ENCODE data around the gene ACSL6.

Gene ACSL6

DNA sequence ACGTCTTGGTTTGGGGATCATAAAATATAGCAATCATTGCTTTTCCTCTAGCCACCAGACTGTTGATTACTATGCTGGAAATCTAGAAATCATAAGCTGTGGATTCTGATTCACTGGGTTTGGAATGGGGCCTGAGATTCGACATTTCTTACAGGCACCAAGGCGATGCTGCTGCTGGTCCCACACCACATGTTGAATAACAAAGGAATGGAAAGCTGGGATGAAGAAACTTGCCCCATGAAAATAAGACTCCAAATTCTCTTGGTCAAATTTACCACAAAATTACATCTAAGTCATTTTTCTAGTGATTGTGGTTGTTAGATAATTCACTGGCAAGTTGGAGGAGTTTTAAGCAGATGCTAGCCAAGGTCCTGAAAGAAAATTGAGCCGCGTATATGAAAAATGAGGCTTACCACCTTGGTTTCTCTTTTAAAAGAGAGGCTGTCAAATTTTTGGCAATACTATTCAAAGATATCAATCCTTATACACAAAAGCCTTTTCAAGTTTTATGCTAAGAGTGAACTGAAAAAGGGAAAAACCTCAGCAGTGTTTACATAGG, 43.0 kb downstream of the ACSL6 start:
- H3K27me3 Mint-ChIP-seq = no peaks in the 10 kb centered on the region
- H3K36me3 Mint-ChIP-seq (ENCODE audit: insufficient read depth) = peaks cover 28% of the 10 kb centered on the region
- ATAC-seq (replicated peaks) (no peak), DNase-seq (no peak)
- H3K4me1 Mint-ChIP-seq (ENCODE audit: low read depth in 2 of 2) = peaks cover 8 to 21% of the 10 kb centered on the region in 2 donors
- H3K27ac Mint-ChIP-seq = peak overlapping the region in 1 of 2 donors; percentile 20
- no peaks in the 10 kb centered on the region for H3K9me3 Mint-ChIP-seq
- no peak overlapping the region for H3K4me3 Mint-ChIP-seq

GRCh38 chr5:131966551-131966950, 44.9 kb downstream of the ACSL6 start:
- Mint-ChIP-seq H3K27me3 (no peaks in the 10 kb centered on the region), H3K4me3 (no peak overlapping the region), H3K9me3 (no peaks in the 10 kb centered on the region)

GRCh38 chr5:131965826-131966415, 45.5 kb downstream of the ACSL6 start:
- DNase-seq (no peak), ATAC-seq (replicated peaks) (no peak)
- H3K9me3 Mint-ChIP-seq = no peaks in the 10 kb centered on the region
- peaks cover 31% of the 10 kb centered on the region for H3K36me3 Mint-ChIP-seq (ENCODE audit: insufficient read depth)
- peaks cover 3 to 4% of the 10 kb centered on the region in 2 donors for H3K4me1 Mint-ChIP-seq (ENCODE audit: low read depth in 2 of 2)
- H3K27me3 Mint-ChIP-seq = no peaks in the 10 kb centered on the region
- no peak overlapping the region for H3K4me3 Mint-ChIP-seq
- H3K27ac Mint-ChIP-seq = peak overlapping the region in 1 of 2 donors; percentile 15

More at GRCh38 chr5:131966551-131966950, 44.9 kb downstream of the ACSL6 start:
- H3K36me3 Mint-ChIP-seq (ENCODE audit: insufficient read depth) = peaks cover 29% of the 10 kb centered on the region
- peak overlapping the region in 1 of 2 donors; percentile 23 for H3K27ac Mint-ChIP-seq
- DNase-seq = no peak
- ATAC-seq (replicated peaks) = no peak
- peaks cover 3 to 4% of the 10 kb centered on the region in 2 donors for H3K4me1 Mint-ChIP-seq (ENCODE audit: low read depth in 2 of 2)

DNA sequence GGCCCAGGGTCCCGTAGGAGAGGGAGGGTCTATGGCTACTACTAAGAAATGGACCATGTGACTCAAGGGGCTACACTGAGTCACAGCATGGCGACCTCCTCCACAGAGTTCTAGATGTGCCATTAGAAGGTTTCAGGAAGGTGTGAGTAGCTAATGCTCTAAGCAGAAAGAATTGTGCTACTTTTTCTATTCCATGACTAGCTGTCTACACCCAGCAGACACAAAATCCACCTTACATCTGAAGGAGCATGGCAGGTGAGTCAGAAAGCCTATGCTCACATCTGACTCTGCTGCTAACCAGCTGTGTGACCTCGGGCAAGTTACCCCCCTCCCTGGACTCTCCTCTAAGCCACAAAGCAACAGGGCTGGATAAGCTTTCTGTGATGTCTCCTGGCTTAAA, 51.6 kb downstream of the ACSL6 start:
- Mint-ChIP-seq H3K4me3 (no peak overlapping the region), H3K36me3 (ENCODE audit: insufficient read depth) (peaks cover 28% of the 10 kb centered on the region), H3K27ac (peak overlapping the region in 1 of 2 donors; percentile 13), H3K9me3 (no peaks in the 10 kb centered on the region), H3K4me1 (ENCODE audit: low read depth in 2 of 2) (peaks cover 0 to 3% of the 10 kb centered on the region in 2 donors), H3K27me3 (no peaks in the 10 kb centered on the region)
- DNase-seq (no peak), ATAC-seq (replicated peaks) (no peak)

DNA sequence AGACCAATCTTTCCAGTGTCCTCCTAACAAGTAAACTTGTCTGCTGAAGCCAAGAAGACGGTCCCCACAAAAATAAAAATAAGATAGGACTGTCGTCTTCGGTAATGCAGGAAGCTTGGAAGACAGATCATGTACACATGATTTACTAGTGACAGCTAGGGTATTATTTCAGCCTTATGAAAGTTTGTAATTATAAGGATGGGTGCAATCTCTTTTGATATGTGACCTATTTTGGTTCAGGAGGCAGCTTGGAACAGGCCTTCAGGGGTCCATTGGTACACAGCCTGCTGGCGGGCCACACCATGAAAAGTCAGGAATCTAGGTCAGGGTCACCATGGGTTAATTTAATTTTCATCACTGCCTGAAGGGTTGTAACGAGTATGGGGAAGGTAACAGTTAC, 52.3 kb downstream of the ACSL6 start:
- no peak for ATAC-seq (replicated peaks)
- Mint-ChIP-seq H3K27ac (peak overlapping the region in 1 of 2 donors; percentile 8), H3K4me1 (ENCODE audit: low read depth in 2 of 2) (peaks cover 0 to 3% of the 10 kb centered on the region in 2 donors), H3K4me3 (no peak overlapping the region), H3K27me3 (no peaks in the 10 kb centered on the region), H3K9me3 (no peaks in the 10 kb centered on the region), H3K36me3 (ENCODE audit: insufficient read depth) (peaks cover 28% of the 10 kb centered on the region)
- DNase-seq = no peak

DNA sequence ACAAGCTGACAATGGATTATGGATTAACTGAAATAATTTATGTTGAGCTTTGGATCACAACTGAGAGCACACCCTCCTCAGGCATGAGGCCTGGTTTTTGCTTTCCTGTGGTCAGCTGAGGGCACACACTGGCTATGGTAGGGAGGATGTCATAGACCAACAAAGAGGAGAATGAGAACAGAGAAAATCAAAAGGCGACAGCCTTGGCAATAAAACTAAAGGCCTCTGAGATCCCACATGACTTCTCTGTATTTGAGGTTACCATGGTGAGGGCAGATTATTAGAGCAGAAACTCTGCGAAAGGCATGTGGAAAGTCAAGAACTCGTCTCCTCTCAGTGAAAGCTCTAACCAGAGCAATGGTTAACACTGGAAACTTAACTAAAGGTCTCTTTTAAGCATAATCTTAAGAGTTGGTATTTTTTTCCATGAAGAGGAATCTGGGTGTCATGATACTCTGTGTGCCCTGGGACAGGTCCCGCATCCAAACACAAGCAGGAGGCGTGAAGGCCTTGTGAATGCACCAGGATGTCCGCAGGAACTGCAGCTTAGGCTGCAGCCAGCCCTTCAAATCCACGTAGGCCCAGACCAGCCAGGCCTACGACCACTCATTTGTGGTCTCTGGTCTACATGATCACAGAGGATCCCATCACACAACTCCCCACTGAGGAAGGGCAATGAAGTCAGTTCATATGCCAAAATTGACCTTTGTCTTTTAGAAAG, 53.6 kb downstream of the ACSL6 start:
- peak overlapping the region in 1 of 2 donors; percentile 38 for H3K27ac Mint-ChIP-seq
- H3K4me1 Mint-ChIP-seq (ENCODE audit: low read depth in 2 of 2) = peaks cover 0 to 3% of the 10 kb centered on the region in 2 donors
- no peaks in the 10 kb centered on the region for H3K9me3 Mint-ChIP-seq
- ATAC-seq (replicated peaks) (no peak), DNase-seq (no peak)
- H3K36me3 Mint-ChIP-seq (ENCODE audit: insufficient read depth) = peaks cover 31% of the 10 kb centered on the region
- H3K27me3 Mint-ChIP-seq = no peaks in the 10 kb centered on the region
- H3K4me3 Mint-ChIP-seq = no peak overlapping the region

- H3K4me3 Mint-ChIP-seq = no peak overlapping the region
- ATAC-seq (replicated peaks) = no peak
Observed at GRCh38 chr5:131953969-131954368, 57.5 kb downstream of the ACSL6 start.

GRCh38 chr5:131952301-131952857, 59.1 kb downstream of the ACSL6 start:
- Mint-ChIP-seq H3K27ac (no peak overlapping the region), H3K27me3 (no peaks in the 10 kb centered on the region), H3K4me3 (no peak overlapping the region), H3K9me3 (no peaks in the 10 kb centered on the region), H3K4me1 (ENCODE audit: low read depth in 2 of 2) (peaks cover 0 to under 1% of the 10 kb centered on the region in 2 donors), H3K36me3 (ENCODE audit: insufficient read depth) (peaks cover 15% of the 10 kb centered on the region)
- DNase-seq (no peak), ATAC-seq (replicated peaks) (no peak)

More at GRCh38 chr5:131953969-131954368, 57.5 kb downstream of the ACSL6 start:
- no peak for DNase-seq
- H3K9me3 Mint-ChIP-seq = no peaks in the 10 kb centered on the region
- H3K27me3 Mint-ChIP-seq = no peaks in the 10 kb centered on the region
- no peak overlapping the region for H3K27ac Mint-ChIP-seq
- H3K36me3 Mint-ChIP-seq (ENCODE audit: insufficient read depth) = peaks cover 24% of the 10 kb centered on the region
- peaks cover 0 to 3% of the 10 kb centered on the region in 2 donors for H3K4me1 Mint-ChIP-seq (ENCODE audit: low read depth in 2 of 2)

- no peaks in the 10 kb centered on the region for H3K27me3 Mint-ChIP-seq
- H3K4me3 Mint-ChIP-seq = no peak overlapping the region
- peaks cover 10% of the 10 kb centered on the region for H3K36me3 Mint-ChIP-seq (ENCODE audit: insufficient read depth)
- no peak for DNase-seq
- no peak overlapping the region for H3K27ac Mint-ChIP-seq
- no peaks in the 10 kb centered on the region for H3K9me3 Mint-ChIP-seq
- ATAC-seq (replicated peaks) = no peak
- no peaks in the 10 kb centered on the region for H3K4me1 Mint-ChIP-seq (ENCODE audit: low read depth in 2 of 2)
Observed at GRCh38 chr5:131950706-131951105, 60.8 kb downstream of the ACSL6 start.

DNA sequence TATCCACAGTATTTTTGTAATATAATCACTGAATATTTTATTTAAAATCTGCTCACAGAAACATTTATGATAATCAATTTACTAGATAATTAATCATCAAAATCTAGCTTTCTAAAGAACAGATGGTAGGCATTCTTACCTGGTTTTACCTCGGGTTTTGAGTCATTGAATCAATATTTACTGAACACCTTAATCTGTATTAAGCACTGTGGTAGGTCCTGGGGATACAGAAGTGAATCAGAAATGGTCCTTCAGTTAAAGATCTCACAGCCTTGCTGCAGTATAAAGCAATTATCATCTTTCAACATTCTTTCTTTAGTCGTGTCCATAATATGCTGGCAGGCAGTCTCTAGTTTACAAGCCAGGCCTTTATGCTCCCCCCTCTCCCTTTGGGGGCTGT, 64.0 kb downstream of the ACSL6 start:
- H3K9me3 Mint-ChIP-seq = no peaks in the 10 kb centered on the region
- no peak overlapping the region for H3K27ac Mint-ChIP-seq
- ATAC-seq (replicated peaks) (no peak), DNase-seq (no peak)
- H3K4me3 Mint-ChIP-seq = no peak overlapping the region
- no peaks in the 10 kb centered on the region for H3K4me1 Mint-ChIP-seq (ENCODE audit: low read depth in 2 of 2)
- no peaks in the 10 kb centered on the region for H3K27me3 Mint-ChIP-seq
- H3K36me3 Mint-ChIP-seq (ENCODE audit: insufficient read depth) = no peaks in the 10 kb centered on the region

DNA sequence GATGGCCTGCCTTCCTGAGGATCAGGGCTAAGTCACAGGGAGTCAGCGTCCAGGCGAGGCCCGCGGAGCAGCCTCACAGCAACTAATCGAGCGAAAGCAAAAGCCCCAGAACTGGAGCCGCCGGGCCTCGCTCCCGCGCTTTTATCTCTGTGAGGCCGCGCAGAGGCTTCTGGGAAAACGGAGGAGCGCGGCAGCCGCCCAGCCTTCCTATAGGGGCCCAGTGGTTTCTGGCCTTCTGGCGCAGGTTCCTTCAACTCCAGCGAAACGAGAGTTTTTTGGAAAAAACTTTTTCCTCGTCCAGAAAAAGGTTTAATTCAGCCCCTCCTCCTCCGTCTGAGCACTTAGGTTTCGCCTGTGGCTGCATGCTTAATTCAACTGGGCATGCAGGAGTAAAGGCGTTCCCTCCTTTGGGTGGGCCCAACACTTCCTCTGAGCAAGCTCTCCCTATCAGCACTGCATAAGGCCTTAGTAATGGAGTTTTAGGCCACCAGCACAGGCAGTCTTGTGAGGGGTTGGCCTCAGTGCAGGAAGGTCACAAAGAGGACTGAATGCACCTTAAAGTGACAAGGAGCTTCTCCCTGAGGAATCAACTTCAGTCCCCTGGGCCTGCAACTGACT, 65.8 kb downstream of the ACSL6 start, which contains the start of gene MEIKIN:
MEIKIN (minus strand) TSS at position 113 of the 618 bp plus-strand sequence. CDS start 158 bp downstream, outside the sequence.
- Mint-ChIP-seq H3K27me3 (no peaks in the 10 kb centered on the region), H3K27ac (no peak within 1 kb of the TSS), H3K4me1 (ENCODE audit: low read depth in 2 of 2) (no peaks in the 10 kb centered on the region), H3K9me3 (no peaks in the 10 kb centered on the region), H3K4me3 (no peak within 1 kb of the TSS), H3K36me3 (ENCODE audit: insufficient read depth) (no peaks in the 10 kb centered on the region)
- DNase-seq (no peak), ATAC-seq (replicated peaks) (no peak)

- Mint-ChIP-seq H3K36me3 (ENCODE audit: insufficient read depth) (no peaks in the 10 kb centered on the region), H3K4me1 (ENCODE audit: low read depth in 2 of 2) (no peaks in the 10 kb centered on the region), H3K9me3 (no peaks in the 10 kb centered on the region), H3K27me3 (no peaks in the 10 kb centered on the region), H3K4me3 (no peak overlapping the region), H3K27ac (no peak overlapping the region)
- DNase-seq = no peak
- no peak for ATAC-seq (replicated peaks)
Observed at GRCh38 chr5:131944702-131945550, 66.5 kb downstream of the ACSL6 start.

- H3K27me3 Mint-ChIP-seq = no peaks in the 10 kb centered on the region
- no peak for ATAC-seq (replicated peaks)
- no peak overlapping the region for H3K4me3 Mint-ChIP-seq
- no peaks in the 10 kb centered on the region for H3K9me3 Mint-ChIP-seq
- H3K4me1 Mint-ChIP-seq (ENCODE audit: low read depth in 2 of 2) = no peaks in the 10 kb centered on the region
- no peaks in the 10 kb centered on the region for H3K36me3 Mint-ChIP-seq (ENCODE audit: insufficient read depth)
- DNase-seq = no peak
- H3K27ac Mint-ChIP-seq = no peak overlapping the region
Observed at GRCh38 chr5:131943916-131944315, 67.5 kb downstream of the ACSL6 start.
